SK-N-SH (cell line): ENCODE measurements around the gene NOP56. TPM values are rescaled to one million over a fixed set of nuclear protein-coding genes. Genes with fewer than 3 reads are reported as not detected.

ENCODE experiments used
- CTCF ChIA-PET: fragments of 300-600, 350-600 bp; formaldehyde crosslinking; extraction: SDS; loops from one replicate; lab custom pipeline; 2021; lab: Yijun Ruan, JAX
- POLR2A ChIA-PET: fragments of 350-600 bp; sonication (Branson Sonifier 250); formaldehyde crosslinking; extraction: SDS; loops from one replicate; lab custom pipeline; 2020; ENCODE audit warnings: antibody characterized with exemption, inconsistent platforms; lab: Yijun Ruan, JAX
- DNase-seq: peaks from one replicate; pipeline ENCODE4 v3.0.0; 2012
- H2AFZ ChIP-seq: fragments of 200-600 bp; sonication (generic); 2 replicates; pipeline ENCODE4 v1.8.1; 2016; ENCODE audit warnings: antibody characterized with exemption, mild to moderate bottlenecking, low read depth
- H3F3A ChIP-seq: fragments of 200-600 bp; sonication (generic); replicated peaks from 2 replicates; pipeline ENCODE3; 2016; ENCODE audit warnings: antibody characterized with exemption, mild to moderate bottlenecking; ENCODE audit not compliant: insufficient read depth
- H3K27ac ChIP-seq, 2 experiments: fragments of 200-500 bp in 1 of 2; fragments of 200-600 bp in 1 of 2; sonication (Bioruptor generic) in 1 of 2; sonication (generic), shearing (Covaris generic) in 1 of 2; 2 replicates each; pipeline versions ENCODE4 v1.5.1 to v1.6.1; 2014 to 2016; ENCODE audit warnings: low read depth in 2 of 2, inconsistent platforms in 1 of 2, low read length in 1 of 2, mild to moderate bottlenecking in 1 of 2, mixed read lengths in 1 of 2
- H3K27me3 ChIP-seq: fragments of 200-600 bp; sonication (generic), shearing (Covaris generic); 2 replicates; pipeline ENCODE4 v1.6.1; 2016; ENCODE audit warnings: mixed run types; ENCODE audit not compliant: insufficient read depth
- H3K36me3 ChIP-seq, 2 experiments: fragments of 200-500 bp in 1 of 2; fragments of 200-600 bp in 1 of 2; sonication (Bioruptor generic) in 1 of 2; sonication (generic) in 1 of 2; replicated peaks in 1 of 2; 2 replicates each; pipeline versions ENCODE3 to v1.5.1; 2014 to 2016; ENCODE audit warnings: low read length in 1 of 2, mild to moderate bottlenecking in 1 of 2; ENCODE audit not compliant: insufficient read depth in 2 of 2, control insufficient read depth in 1 of 2
- H3K4me1 ChIP-seq, 2 experiments: fragments of 200-500 bp in 1 of 2; fragments of 200-600 bp in 1 of 2; sonication (Bioruptor generic) in 1 of 2; sonication (generic), shearing (Covaris generic) in 1 of 2; 2 replicates each; pipeline versions ENCODE4 v1.5.1 to v1.6.1; 2014 to 2016; ENCODE audit warnings: low read depth in 1 of 2, low read length in 1 of 2, mixed run types in 1 of 2; ENCODE audit not compliant: insufficient read depth in 2 of 2, control insufficient read depth in 1 of 2
- H3K4me2 ChIP-seq: fragments of 200-600 bp; sonication (generic), shearing (Covaris generic); 2 replicates; pipeline ENCODE4 v1.6.1; 2017; ENCODE audit warnings: mixed run types
- H3K4me3 ChIP-seq, 2 experiments: fragments of 200-500 bp in 1 of 2; fragments of 200-600 bp in 1 of 2; sonication (Bioruptor generic) in 1 of 2; sonication (generic), shearing (Covaris generic) in 1 of 2; 2 replicates each; pipeline versions ENCODE4 v1.5.1 to v1.8.1; 2014 to 2016; ENCODE audit warnings: low read depth in 2 of 2, inconsistent platforms in 1 of 2, low read length in 1 of 2, mild to moderate bottlenecking in 1 of 2, mixed read lengths in 1 of 2, moderate library complexity in 1 of 2
- H3K79me2 ChIP-seq: fragments of 200-600 bp; sonication (generic); 2 replicates; pipeline ENCODE4 v1.8.1; 2017; ENCODE audit warnings: mild to moderate bottlenecking; ENCODE audit not compliant: insufficient read depth
- H3K9ac ChIP-seq: fragments of 200-600 bp; sonication (generic); 2 replicates; pipeline ENCODE4 v1.6.1; 2017; ENCODE audit warnings: mixed run types
- H3K9me2 ChIP-seq: fragments of 200-600 bp; sonication (generic); 2 replicates; pipeline ENCODE4 v1.6.1; 2017; ENCODE audit warnings: mixed run types
- H3K9me3 ChIP-seq: fragments of 200-600 bp; sonication (generic); 2 replicates; pipeline ENCODE4 v1.6.1; 2017; ENCODE audit warnings: mixed run types, mild to moderate bottlenecking, moderate library complexity
- H4K20me1 ChIP-seq: fragments of 200-600 bp; sonication (generic); 2 replicates; pipeline ENCODE4 v1.6.1; 2017; ENCODE audit warnings: mild to moderate bottlenecking, mixed run types; ENCODE audit not compliant: insufficient read depth
- CHD2 ChIP-seq: fragments of 150-350 bp; IDR thresholded peaks from 2 replicates; pipeline ENCODE4 v1.6.1; 2018; ENCODE audit warnings: low read length; ENCODE audit not compliant: partially characterized antibody
- ELF1 ChIP-seq: IDR thresholded peaks from 2 replicates; pipeline ENCODE4 v1.4.0; 2012
- FOSL2 ChIP-seq: IDR thresholded peaks from 2 replicates; pipeline ENCODE4 v1.4.0; 2012; ENCODE audit warnings: low read depth, mild to moderate bottlenecking, moderate library complexity, borderline replicate concordance
- GATA2 ChIP-seq: sonication (generic); formaldehyde crosslinking; IDR thresholded peaks from 2 replicates; pipeline ENCODE4 v1.5.0; 2020; ENCODE audit warnings: mild to moderate bottlenecking, missing genetic modification reagents
- MEF2A ChIP-seq: IDR thresholded peaks from 2 replicates; pipeline ENCODE4 v1.4.0; 2012; ENCODE audit warnings: low read depth, borderline replicate concordance
- MXI1 ChIP-seq: IDR thresholded peaks from 2 replicates; pipeline ENCODE4 v1.6.1; 2012; ENCODE audit warnings: mild to moderate bottlenecking, low read depth, low read length, improper control_type of control experiment
- POLR2AphosphoS5 ChIP-seq: IDR thresholded peaks from 2 replicates; pipeline ENCODE4 v1.6.1; 2012; ENCODE audit warnings: low read depth, low read length
- RAD21 ChIP-seq: IDR thresholded peaks from 2 replicates; pipeline ENCODE4 v1.6.1; 2012; ENCODE audit warnings: mild to moderate bottlenecking, low read length
- RCOR1 ChIP-seq: fragments of 150-350 bp; IDR thresholded peaks from 2 replicates; pipeline ENCODE4 v1.6.1; 2017; ENCODE audit warnings: antibody characterized with exemption, low read length
- RFX5 ChIP-seq: IDR thresholded peaks from 2 replicates; pipeline ENCODE4 v1.6.1; 2012; ENCODE audit warnings: mild to moderate bottlenecking, improper control_type of control experiment, low read length
- RXRA ChIP-seq: IDR thresholded peaks from 2 replicates; pipeline ENCODE4 v1.4.0; 2012; ENCODE audit warnings: low read depth, mild to moderate bottlenecking, borderline replicate concordance
- SIN3A ChIP-seq: IDR thresholded peaks from 2 replicates; pipeline ENCODE4 v1.6.1; 2012; ENCODE audit warnings: low read depth, mild to moderate bottlenecking, low read length, moderate library complexity, borderline replicate concordance
- SMC3 ChIP-seq: IDR thresholded peaks from 2 replicates; pipeline ENCODE4 v1.6.1; 2012; ENCODE audit warnings: low read depth, low read length, improper control_type of control experiment
- TAF1 ChIP-seq: IDR thresholded peaks from 2 replicates; pipeline ENCODE4 v1.6.1; 2012; ENCODE audit warnings: low read depth, mild to moderate bottlenecking, low read length, moderate library complexity, borderline replicate concordance
- TCF12 ChIP-seq: IDR thresholded peaks from 2 replicates; pipeline ENCODE4 v1.4.0; 2012
- YY1 ChIP-seq: IDR thresholded peaks from 2 replicates; pipeline ENCODE4 v1.4.0; 2012; ENCODE audit warnings: low read depth, mild to moderate bottlenecking
- WGBS: methylation state at CpG from one replicate; pipeline ENCODE4 v1.1.6; 2017; ENCODE audit warnings: low lambda C conversion rate; 5-methylcytosine and 5-hydroxymethylcytosine counted together
- polyA plus RNA-seq, 3 experiments: library from polyadenylated mRNA; depleted of rRNA; stranded (reverse); fragments of >200 nt; gene quantifications; 2 replicates each; pipeline ENCODE4 v1.2.3, GENCODE V29; 2012
- TF ChIP-seq, protein P1 (sequence below): IDR thresholded peaks from 2 replicates; pipeline ENCODE4; 2012
- TF ChIP-seq, protein P2 (sequence below): IDR thresholded peaks from 2 replicates; pipeline ENCODE4 v1.6.1; 2012; ENCODE audit warnings: mild to moderate bottlenecking, low read depth, low read length, moderate library complexity
- TF ChIP-seq, protein P3 (sequence below): fragments of 150-350 bp; IDR thresholded peaks from 2 replicates; pipeline ENCODE4 v1.6.1; 2017; ENCODE audit warnings: antibody characterized with exemption, low read length, low read depth, borderline replicate concordance

The NOP56 gene
- polyA plus RNA-seq, 1 of the 3 experiments (the other 2 are of a cell fraction), result 158 TPM

DNA sequence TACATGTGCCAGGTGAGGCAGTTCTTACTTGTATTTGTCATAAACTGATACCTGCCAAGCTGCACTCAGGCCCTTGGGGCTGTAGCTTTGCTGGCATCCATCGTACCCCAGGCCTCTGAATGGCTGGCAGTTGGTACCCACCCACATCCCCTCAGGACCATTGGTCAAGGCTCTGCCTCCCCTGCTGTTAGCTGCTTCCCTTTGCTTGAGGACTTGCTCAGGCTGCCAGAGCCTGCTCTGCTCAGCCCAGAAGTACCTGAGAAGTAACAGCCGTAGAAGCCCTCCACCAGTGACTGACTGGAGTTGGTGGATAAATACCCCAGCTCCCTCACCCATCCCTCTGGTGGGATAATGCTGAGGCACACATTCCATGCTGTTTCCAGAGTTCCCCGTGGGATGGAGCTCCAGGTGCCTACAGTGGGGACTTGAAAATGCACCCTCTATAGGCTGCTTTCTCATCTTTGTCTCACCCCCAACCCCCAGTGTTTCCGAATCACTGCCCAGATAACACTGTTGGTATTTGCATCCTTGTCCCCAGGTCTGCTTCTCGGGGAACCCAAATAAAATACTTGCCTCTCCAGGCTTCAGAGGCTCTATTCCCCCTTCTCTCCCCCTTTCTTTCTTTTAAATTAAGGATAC is 47.5 kb downstream of the NOP56 start:
- CTCF ChIA-PET, result interaction anchor here (0.8 to 2.7 kb wide), 3 partner anchors 12 to 301 kb away, joined by 3 to 9 read pairs (median 6); no protein-coding TSS in a partner anchor
- POLR2A ChIA-PET, result no interaction called here

DNA sequence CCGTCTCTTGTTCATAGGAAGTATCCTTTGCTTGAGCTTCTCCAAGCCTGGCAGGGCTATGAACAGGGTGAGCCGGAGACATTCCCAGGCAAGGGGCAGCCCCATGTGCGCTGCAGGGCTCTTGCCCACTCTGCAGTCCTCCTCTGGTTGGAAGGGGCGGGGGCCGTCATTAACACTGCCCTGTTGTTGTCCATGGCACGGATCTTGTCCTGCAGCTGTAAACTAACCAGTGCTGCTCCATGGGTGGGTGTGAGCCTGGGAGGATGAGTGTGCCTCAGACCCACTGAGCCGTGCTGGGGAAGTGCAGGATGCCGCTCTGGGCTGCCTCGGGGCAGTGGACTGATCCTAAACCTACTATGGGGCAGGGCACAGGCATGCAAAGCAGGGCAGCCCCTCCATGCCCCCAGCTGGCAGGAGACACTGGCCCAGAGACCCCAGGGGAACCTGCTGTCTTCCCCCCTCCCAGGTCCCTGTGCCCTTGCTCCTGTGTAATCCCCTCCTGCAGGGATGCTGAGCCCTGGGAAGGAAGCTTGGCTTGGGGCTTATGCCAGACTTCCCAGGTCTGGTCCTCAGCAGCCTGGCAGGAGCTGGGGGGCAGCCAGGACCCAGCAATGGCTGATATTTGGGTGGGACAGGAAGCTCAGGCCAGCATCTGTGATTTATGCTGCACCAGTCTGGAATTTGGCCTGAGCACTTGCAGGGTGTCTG is 48.6 kb downstream of the NOP56 start:
- no peak for DNase-seq
- WGBS, result 80% methylated on average over 9 of the region's 9 CpGs

More for the DNA sequence above, 47.5 kb downstream of the NOP56 start:
- Histone ChIP-seq H4K20me1 (no peaks in the 10 kb centered on the region), H3F3A (no peaks in the 10 kb centered on the region), H2AFZ (no peak overlapping the region), H3K36me3 (no peaks in the 10 kb centered on the region), H3K4me1 (peaks cover 0 to 29% of the 10 kb centered on the region in 2 experiments; a peak in 1 of 4 replicates), H3K4me3 (no peak overlapping the region), H3K79me2 (no peaks in the 10 kb centered on the region), H3K27ac (no peak overlapping the region), H3K4me2 (no peak overlapping the region), H3K27me3 (no peaks in the 10 kb centered on the region), H3K9me2 (no peaks in the 10 kb centered on the region), H3K9ac (no peak overlapping the region), H3K9me3 (no peaks in the 10 kb centered on the region)
- TF ChIP-seq RXRA, result no peak
- 76% methylated on average over 5 of the region's 5 CpGs for WGBS
- DNase-seq, result no peak

More for the DNA sequence above, 48.6 kb downstream of the NOP56 start:
- H3K4me1 ChIP-seq, result peaks cover 0 to 27% of the 10 kb centered on the region in 2 experiments; a peak in 1 of 4 replicates
- no peaks in the 10 kb centered on the region for H3F3A ChIP-seq
- H4K20me1 ChIP-seq, result no peaks in the 10 kb centered on the region
- CTCF ChIA-PET, result interaction anchor here (1.2 to 2.7 kb wide), 3 partner anchors 14 to 300 kb away, joined by 6 to 9 read pairs (median 6); no protein-coding TSS in a partner anchor
- no peaks in the 10 kb centered on the region for H3K36me3 ChIP-seq
- no peak overlapping the region for H3K9ac ChIP-seq
- no peaks in the 10 kb centered on the region for H3K9me3 ChIP-seq
- H3K79me2 ChIP-seq, result no peaks in the 10 kb centered on the region
- H3K4me3 ChIP-seq, result no peak overlapping the region
- no peaks in the 10 kb centered on the region for H3K9me2 ChIP-seq
- no peaks in the 10 kb centered on the region for H3K27me3 ChIP-seq
- H3K4me2 ChIP-seq, result no peak overlapping the region
- H2AFZ ChIP-seq, result no peak overlapping the region
- POLR2A ChIA-PET, result no interaction called here
- H3K27ac ChIP-seq, result no peak overlapping the region; a peak in 1 of 4 replicates
- TF ChIP-seq YY1 (no peak), RAD21 (no peak), CHD2 (no peak), POLR2AphosphoS5 (no peak), MEF2A (no peak), RCOR1 (no peak), FOSL2 (no peak), SMC3 (no peak), MXI1 (no peak), ELF1 (no peak), GATA2 (CRISPR knock-in tag) (no peak), TAF1 (no peak), RFX5 (no peak), SIN3A (no peak), TCF12 (no peak)
- TF ChIP-seq, protein P1, sequence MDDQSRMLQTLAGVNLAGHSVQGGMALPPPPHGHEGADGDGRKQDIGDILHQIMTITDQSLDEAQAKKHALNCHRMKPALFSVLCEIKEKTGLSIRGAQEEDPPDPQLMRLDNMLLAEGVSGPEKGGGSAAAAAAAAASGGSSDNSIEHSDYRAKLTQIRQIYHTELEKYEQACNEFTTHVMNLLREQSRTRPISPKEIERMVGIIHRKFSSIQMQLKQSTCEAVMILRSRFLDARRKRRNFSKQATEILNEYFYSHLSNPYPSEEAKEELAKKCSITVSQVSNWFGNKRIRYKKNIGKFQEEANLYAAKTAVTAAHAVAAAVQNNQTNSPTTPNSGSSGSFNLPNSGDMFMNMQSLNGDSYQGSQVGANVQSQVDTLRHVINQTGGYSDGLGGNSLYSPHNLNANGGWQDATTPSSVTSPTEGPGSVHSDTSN, result no peak
- TF ChIP-seq, protein P2, sequence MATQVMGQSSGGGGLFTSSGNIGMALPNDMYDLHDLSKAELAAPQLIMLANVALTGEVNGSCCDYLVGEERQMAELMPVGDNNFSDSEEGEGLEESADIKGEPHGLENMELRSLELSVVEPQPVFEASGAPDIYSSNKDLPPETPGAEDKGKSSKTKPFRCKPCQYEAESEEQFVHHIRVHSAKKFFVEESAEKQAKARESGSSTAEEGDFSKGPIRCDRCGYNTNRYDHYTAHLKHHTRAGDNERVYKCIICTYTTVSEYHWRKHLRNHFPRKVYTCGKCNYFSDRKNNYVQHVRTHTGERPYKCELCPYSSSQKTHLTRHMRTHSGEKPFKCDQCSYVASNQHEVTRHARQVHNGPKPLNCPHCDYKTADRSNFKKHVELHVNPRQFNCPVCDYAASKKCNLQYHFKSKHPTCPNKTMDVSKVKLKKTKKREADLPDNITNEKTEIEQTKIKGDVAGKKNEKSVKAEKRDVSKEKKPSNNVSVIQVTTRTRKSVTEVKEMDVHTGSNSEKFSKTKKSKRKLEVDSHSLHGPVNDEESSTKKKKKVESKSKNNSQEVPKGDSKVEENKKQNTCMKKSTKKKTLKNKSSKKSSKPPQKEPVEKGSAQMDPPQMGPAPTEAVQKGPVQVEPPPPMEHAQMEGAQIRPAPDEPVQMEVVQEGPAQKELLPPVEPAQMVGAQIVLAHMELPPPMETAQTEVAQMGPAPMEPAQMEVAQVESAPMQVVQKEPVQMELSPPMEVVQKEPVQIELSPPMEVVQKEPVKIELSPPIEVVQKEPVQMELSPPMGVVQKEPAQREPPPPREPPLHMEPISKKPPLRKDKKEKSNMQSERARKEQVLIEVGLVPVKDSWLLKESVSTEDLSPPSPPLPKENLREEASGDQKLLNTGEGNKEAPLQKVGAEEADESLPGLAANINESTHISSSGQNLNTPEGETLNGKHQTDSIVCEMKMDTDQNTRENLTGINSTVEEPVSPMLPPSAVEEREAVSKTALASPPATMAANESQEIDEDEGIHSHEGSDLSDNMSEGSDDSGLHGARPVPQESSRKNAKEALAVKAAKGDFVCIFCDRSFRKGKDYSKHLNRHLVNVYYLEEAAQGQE, result no peak
- TF ChIP-seq, protein P3, sequence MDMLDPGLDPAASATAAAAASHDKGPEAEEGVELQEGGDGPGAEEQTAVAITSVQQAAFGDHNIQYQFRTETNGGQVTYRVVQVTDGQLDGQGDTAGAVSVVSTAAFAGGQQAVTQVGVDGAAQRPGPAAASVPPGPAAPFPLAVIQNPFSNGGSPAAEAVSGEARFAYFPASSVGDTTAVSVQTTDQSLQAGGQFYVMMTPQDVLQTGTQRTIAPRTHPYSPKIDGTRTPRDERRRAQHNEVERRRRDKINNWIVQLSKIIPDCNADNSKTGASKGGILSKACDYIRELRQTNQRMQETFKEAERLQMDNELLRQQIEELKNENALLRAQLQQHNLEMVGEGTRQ, result no peak
